Hepatocyte (in vitro differentiated cells): Measurements from ENCODE around the gene KCNJ4. TPM values are rescaled to one million over a fixed set of nuclear protein-coding genes. Genes with fewer than 3 reads are reported as not detected.
"Not testable (repeated sequence)": the region's sequence is repeated elsewhere in the genome, so short reads cannot be mapped to it uniquely, and the experiment has no call there.

ENCODE experiments used
- DNase-seq: peaks from one replicate; pipeline ENCODE4 v3.0.0-alpha.2; 2016; ENCODE audit warnings: low spot score
- H2AFZ ChIP-seq: fragments of 200-600 bp; sonication (generic); 2 replicates; pipeline ENCODE4 v1.6.0; 2016; ENCODE audit warnings: antibody characterized with exemption, mild to moderate bottlenecking
- H3K27ac ChIP-seq: fragments of 200-600 bp; sonication (generic); 2 replicates; pipeline ENCODE4 v1.5.1; 2016; ENCODE audit warnings: mild to moderate bottlenecking
- H3K27me3 ChIP-seq: fragments of 200-600 bp; sonication (generic); 2 replicates; pipeline ENCODE4 v1.6.1; 2016
- H3K36me3 ChIP-seq: fragments of 200-600 bp; sonication (generic); replicated peaks from 2 replicates; pipeline ENCODE4 v1.5.1; 2016; ENCODE audit warnings: low read depth; ENCODE audit not compliant: insufficient read depth
- H3K4me1 ChIP-seq: fragments of 200-600 bp; sonication (generic); 2 replicates; pipeline ENCODE4 v1.5.1; 2016; ENCODE audit warnings: mild to moderate bottlenecking, moderate library complexity; ENCODE audit not compliant: insufficient read depth
- H3K4me2 ChIP-seq: fragments of 200-600 bp; sonication (generic); 2 replicates; pipeline ENCODE4 v1.6.0; 2016
- H3K4me3 ChIP-seq: fragments of 200-600 bp; sonication (generic); 2 replicates; pipeline ENCODE4 v1.5.1; 2016; ENCODE audit warnings: mild to moderate bottlenecking
- H3K79me2 ChIP-seq: fragments of 200-600 bp; sonication (generic); 2 replicates; pipeline ENCODE4 v1.6.0; 2017; ENCODE audit warnings: mild to moderate bottlenecking
- H3K9me2 ChIP-seq: fragments of 200-600 bp; sonication (generic); replicated peaks from 2 replicates; pipeline ENCODE4 v1.6.0; 2017; ENCODE audit warnings: mild to moderate bottlenecking; ENCODE audit not compliant: insufficient read depth
- H3K9me3 ChIP-seq: fragments of 200-600 bp; sonication (generic); 2 replicates; pipeline ENCODE4 v1.5.1; 2016; ENCODE audit warnings: low read depth, mild to moderate bottlenecking
- H4K20me1 ChIP-seq: fragments of 200-600 bp; sonication (generic); 2 replicates; pipeline ENCODE4 v1.6.0; 2016; ENCODE audit warnings: mild to moderate bottlenecking; ENCODE audit not compliant: insufficient read depth, poor library complexity, severe bottlenecking
- CTCF ChIP-seq: fragments of 200-600 bp; sonication (generic); IDR thresholded peaks from 2 replicates; pipeline ENCODE4 v1.5.1; 2016; ENCODE audit warnings: antibody characterized with exemption, mild to moderate bottlenecking; ENCODE audit not compliant: poor library complexity
- EZH2 ChIP-seq: fragments of 200-600 bp; sonication (generic); IDR thresholded peaks from 2 replicates; pipeline ENCODE4 v1.6.1; 2016; ENCODE audit warnings: antibody characterized with exemption, mild to moderate bottlenecking, borderline replicate concordance
- EZH2phosphoT487 ChIP-seq: fragments of 200-600 bp; sonication (generic); IDR thresholded peaks from one replicate; pipeline ENCODE4 v1.6.1; 2018; ENCODE audit warnings: antibody characterized with exemption, mild to moderate bottlenecking, low read depth, moderate library complexity; ENCODE audit not compliant: unreplicated experiment, severe bottlenecking
- WGBS: methylation state at CpG from one replicate; pipeline ENCODE4 v1.1.6; 2016; ENCODE audit warnings: low lambda C conversion rate; ENCODE audit errors: missing lambda C conversion rate; 5-methylcytosine and 5-hydroxymethylcytosine counted together
- polyA plus RNA-seq: library from polyadenylated mRNA; unstranded; fragments of >200 nt; fragmentation: Nextera tagmentation; extraction: Ambion mirVana; gene quantifications from 2 replicates; pipeline ENCODE4 v1.2.1, GENCODE V29; 2016
- total RNA-seq: library from RNA; depleted of rRNA; stranded (reverse); fragments of >200 nt; gene quantifications from 2 replicates; pipeline ENCODE4 v1.2.3, GENCODE V29; 2014

The KCNJ4 gene
- total and polyA plus RNA-seq, 2 experiments from 2014 or later = 0.08 to 0.50 TPM

GRCh38 chr22:38383417-38383816 lies 71.6 kb downstream of the KCNJ4 start:
- no peak for TF ChIP-seq EZH2
- no peak for TF ChIP-seq EZH2phosphoT487
- no peak for TF ChIP-seq CTCF
- DNase-seq = no peak
- no peak overlapping the region for H3K4me2 ChIP-seq
- H3K79me2 ChIP-seq = peaks cover 41% of the 10 kb centered on the region
- no peaks in the 10 kb centered on the region for H3K9me3 ChIP-seq
- 64% methylated on average over 2 of the region's 2 CpGs for WGBS
- no peak overlapping the region for H2AFZ ChIP-seq
- H3K4me1 ChIP-seq = no peaks in the 10 kb centered on the region
- no peaks in the 10 kb centered on the region for H3K27me3 ChIP-seq
- H3K4me3 ChIP-seq = no peak overlapping the region
- no peaks in the 10 kb centered on the region for H3K9me2 ChIP-seq
- peaks cover 6% of the 10 kb centered on the region for H4K20me1 ChIP-seq
- H3K36me3 ChIP-seq = no peaks in the 10 kb centered on the region
- H3K27ac ChIP-seq = no peak overlapping the region

GRCh38 chr22:38381371-38381770 lies 73.6 kb downstream of the KCNJ4 start:
- DNase-seq, H3K4me3 ChIP-seq, H2AFZ ChIP-seq, H3K4me2 ChIP-seq, H3K27me3 ChIP-seq, H3K36me3 ChIP-seq, H3K27ac ChIP-seq, H3K9me2 ChIP-seq, H3K9me3 ChIP-seq, H4K20me1 ChIP-seq, H3K4me1 ChIP-seq: not testable (repeated sequence)
- WGBS = 78% methylated on average over 3 of the region's 3 CpGs
- H3K79me2 ChIP-seq = peaks cover 25% of the 10 kb centered on the region

Other genes starting within 250 kb of the KCNJ4 start
- gene TMEM184B, start 182.2 kb downstream of the KCNJ4 start, total RNA-seq = 32.1 and 58.2 TPM in 2 replicates
- 90.0 and 102 TPM in 2 replicates for gene TMEM184B, start 182.2 kb downstream of the KCNJ4 start, polyA plus RNA-seq
- gene CSNK1E, start 137.8 kb downstream of the KCNJ4 start, total RNA-seq = 85.8 and 89.5 TPM in 2 replicates
- gene CSNK1E, start 137.8 kb downstream of the KCNJ4 start, polyA plus RNA-seq = 123 and 152 TPM in 2 replicates
- 92.4 and 98.9 TPM in 2 replicates for gene KDELR3, start 12.9 kb upstream of the KCNJ4 start, total RNA-seq
- gene KDELR3, start 12.9 kb upstream of the KCNJ4 start, polyA plus RNA-seq = 169 and 171 TPM in 2 replicates
- gene DDX17, start 51.1 kb upstream of the KCNJ4 start, total RNA-seq = 432 and 433 TPM in 2 replicates
- gene DDX17, start 51.1 kb upstream of the KCNJ4 start, polyA plus RNA-seq = 42.3 and 50.1 TPM in 2 replicates
- gene DMC1, start 115.0 kb upstream of the KCNJ4 start, total RNA-seq = 0.80 and 3.0 TPM in 2 replicates
- gene DMC1, start 115.0 kb upstream of the KCNJ4 start, polyA plus RNA-seq = 0.21 and 0.74 TPM in 2 replicates
- 1.1 and 2.9 TPM in 2 replicates for gene FAM227A, start 201.2 kb upstream of the KCNJ4 start, total RNA-seq
- gene FAM227A, start 201.2 kb upstream of the KCNJ4 start, polyA plus RNA-seq = 0.51 and 2.3 TPM in 2 replicates
- gene CBY1, start 201.4 kb upstream of the KCNJ4 start, total RNA-seq = 19.7 and 20.5 TPM in 2 replicates
- 35.8 and 39.4 TPM in 2 replicates for gene CBY1, start 201.4 kb upstream of the KCNJ4 start, polyA plus RNA-seq
- gene TOMM22, start 226.8 kb upstream of the KCNJ4 start, total RNA-seq = 57.7 and 76.3 TPM in 2 replicates
- 70.6 and 80.3 TPM in 2 replicates for gene TOMM22, start 226.8 kb upstream of the KCNJ4 start, polyA plus RNA-seq
- gene JOSD1, start 245.7 kb upstream of the KCNJ4 start, total RNA-seq = 76.0 and 104 TPM in 2 replicates
- gene JOSD1, start 245.7 kb upstream of the KCNJ4 start, polyA plus RNA-seq = 15.8 and 18.6 TPM in 2 replicates